OCI-LY1 (cell line): Measurements from ENCODE around the gene HPS5.

Source experiments
- H2AFZ ChIP-seq: fragments of 200-600 bp; sonication (generic), shearing (Covaris generic); 2 replicates; pipeline ENCODE4 v1.6.0; 2014; ENCODE audit warnings: antibody characterized with exemption, mild to moderate bottlenecking, low read length
- H3F3A ChIP-seq: fragments of 200-600 bp; sonication (generic), shearing (Covaris generic); 2 replicates; pipeline ENCODE4 v1.6.0; 2014; ENCODE audit warnings: mild to moderate bottlenecking, antibody characterized with exemption, low read length, moderate library complexity; ENCODE audit not compliant: insufficient read depth
- H3K27ac ChIP-seq: fragments of 200-600 bp; sonication (generic); 2 replicates; pipeline ENCODE4 v1.5.1; 2014; ENCODE audit warnings: low read length, mixed run types, mild to moderate bottlenecking, low read depth; ENCODE audit not compliant: poor library complexity, severe bottlenecking
- H3K27me3 ChIP-seq: fragments of 200-600 bp; sonication (generic); 2 replicates; pipeline ENCODE4 v1.6.0; 2014; ENCODE audit warnings: antibody characterized with exemption, mild to moderate bottlenecking, low read length, moderate library complexity; ENCODE audit not compliant: insufficient read depth
- H3K36me3 ChIP-seq: fragments of 200-600 bp; sonication (generic); 2 replicates; pipeline ENCODE4 v1.6.1; 2014; ENCODE audit warnings: mild to moderate bottlenecking, antibody characterized with exemption, low read length, moderate library complexity, mixed read lengths; ENCODE audit not compliant: insufficient read depth
- H3K4me1 ChIP-seq: fragments of 200-600 bp; sonication (generic); 2 replicates; pipeline ENCODE4 v1.5.1; 2014; ENCODE audit warnings: mild to moderate bottlenecking, low read length, moderate library complexity; ENCODE audit not compliant: insufficient read depth, severe bottlenecking
- H3K4me2 ChIP-seq: fragments of 200-600 bp; sonication (generic), shearing (Covaris generic); 2 replicates; pipeline ENCODE4 v1.6.1; 2014; ENCODE audit warnings: low read length
- H3K4me3 ChIP-seq: fragments of 200-600 bp; sonication (generic); 2 replicates; pipeline ENCODE4 v1.5.1; 2014; ENCODE audit warnings: low read length, low read depth, mild to moderate bottlenecking, mixed read lengths; ENCODE audit not compliant: poor library complexity, severe bottlenecking
- H3K79me2 ChIP-seq: fragments of 200-600 bp; shearing (Covaris generic); 2 replicates; pipeline ENCODE4 v1.6.1; 2016; ENCODE audit warnings: mixed run types, low read length, mixed read lengths; ENCODE audit not compliant: insufficient read depth
- H3K9ac ChIP-seq: fragments of 200-600 bp; sonication (generic), shearing (Covaris generic); 2 replicates; pipeline ENCODE4 v1.6.1; 2014; ENCODE audit warnings: mild to moderate bottlenecking, low read length, mixed read lengths
- H3K9me2 ChIP-seq: fragments of 200-600 bp; sonication (generic), shearing (Covaris generic); 2 replicates; pipeline ENCODE4 v1.6.1; 2014; ENCODE audit warnings: low read depth, mild to moderate bottlenecking, low read length, mixed read lengths
- H3K9me3 ChIP-seq: fragments of 200-600 bp; shearing (Covaris generic); 2 replicates; pipeline ENCODE4 v1.6.1; 2014; ENCODE audit warnings: low read length, mixed read lengths
- H4K20me1 ChIP-seq: fragments of 200-600 bp; sonication (generic), shearing (Covaris generic); 2 replicates; pipeline ENCODE4 v1.6.0; 2016; ENCODE audit warnings: mild to moderate bottlenecking, low read length; ENCODE audit not compliant: insufficient read depth
- EZH2 ChIP-seq: fragments of 200-600 bp; sonication (generic), shearing (Covaris generic); IDR thresholded peaks from 2 replicates; pipeline ENCODE4 v1.8.0; 2017; ENCODE audit warnings: borderline replicate concordance, mixed run types, mild to moderate bottlenecking, antibody characterized with exemption, low read length, moderate library complexity, mixed read lengths
- TF ChIP-seq, protein P1 (sequence below): fragments of 200-600 bp; sonication (generic), shearing (Covaris generic); IDR thresholded peaks from 2 replicates; pipeline ENCODE4 v1.5.1; 2017; ENCODE audit warnings: mild to moderate bottlenecking, antibody characterized with exemption, low read length, moderate library complexity, mixed read lengths

HPS5 gene

GRCh38 chr11:18319914-18320313 is 2.0 kb downstream of the HPS5 start:
- Histone ChIP-seq H3K79me2 (peaks cover 72% of the 10 kb centered on the region), H3K9me2 (no peaks in the 10 kb centered on the region), H3K4me2 (peak overlapping the region; percentile 97), H3K4me3 (peak overlapping the region; percentile 93), H2AFZ (no peak overlapping the region), H3K9ac (peak overlapping the region; percentile 97; the same call in 1 of the 2 replicates), H3K27me3 (no peaks in the 10 kb centered on the region), H3K9me3 (no peaks in the 10 kb centered on the region), H3K27ac (no peak overlapping the region), H4K20me1 (no peaks in the 10 kb centered on the region), H3F3A (no peaks in the 10 kb centered on the region), H3K4me1 (peaks cover 49% of the 10 kb centered on the region), H3K36me3 (peaks cover 15% of the 10 kb centered on the region)
- TF ChIP-seq, protein P1, sequence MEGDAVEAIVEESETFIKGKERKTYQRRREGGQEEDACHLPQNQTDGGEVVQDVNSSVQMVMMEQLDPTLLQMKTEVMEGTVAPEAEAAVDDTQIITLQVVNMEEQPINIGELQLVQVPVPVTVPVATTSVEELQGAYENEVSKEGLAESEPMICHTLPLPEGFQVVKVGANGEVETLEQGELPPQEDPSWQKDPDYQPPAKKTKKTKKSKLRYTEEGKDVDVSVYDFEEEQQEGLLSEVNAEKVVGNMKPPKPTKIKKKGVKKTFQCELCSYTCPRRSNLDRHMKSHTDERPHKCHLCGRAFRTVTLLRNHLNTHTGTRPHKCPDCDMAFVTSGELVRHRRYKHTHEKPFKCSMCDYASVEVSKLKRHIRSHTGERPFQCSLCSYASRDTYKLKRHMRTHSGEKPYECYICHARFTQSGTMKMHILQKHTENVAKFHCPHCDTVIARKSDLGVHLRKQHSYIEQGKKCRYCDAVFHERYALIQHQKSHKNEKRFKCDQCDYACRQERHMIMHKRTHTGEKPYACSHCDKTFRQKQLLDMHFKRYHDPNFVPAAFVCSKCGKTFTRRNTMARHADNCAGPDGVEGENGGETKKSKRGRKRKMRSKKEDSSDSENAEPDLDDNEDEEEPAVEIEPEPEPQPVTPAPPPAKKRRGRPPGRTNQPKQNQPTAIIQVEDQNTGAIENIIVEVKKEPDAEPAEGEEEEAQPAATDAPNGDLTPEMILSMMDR = no peak
- TF ChIP-seq EZH2 = no peak

DNA sequence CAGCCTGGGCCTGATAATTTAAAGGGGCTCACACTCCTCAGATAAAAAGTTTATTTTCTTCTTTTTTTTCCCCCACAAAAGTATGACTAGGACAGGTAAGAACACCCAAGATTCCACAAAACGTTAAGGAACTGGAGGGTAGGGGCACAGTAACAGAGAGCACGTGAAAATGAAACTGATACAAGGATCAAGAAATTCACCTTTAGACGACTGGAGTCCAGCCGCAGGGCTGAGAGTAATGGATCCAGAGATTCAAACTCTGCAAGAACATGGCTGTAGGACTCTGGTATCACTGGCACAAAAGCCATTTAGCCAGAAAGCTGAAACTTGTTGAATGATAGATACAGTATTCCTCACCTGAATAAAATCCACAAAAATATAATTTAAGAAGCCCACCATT is 4.4 kb downstream of the HPS5 start:
- Histone ChIP-seq H3K4me3 (no peak overlapping the region), H3K9me3 (no peaks in the 10 kb centered on the region), H3K4me1 (peaks cover 29% of the 10 kb centered on the region), H4K20me1 (no peaks in the 10 kb centered on the region), H3K27me3 (no peaks in the 10 kb centered on the region), H3K36me3 (peaks cover 14% of the 10 kb centered on the region), H3F3A (no peaks in the 10 kb centered on the region), H3K9ac (no peak overlapping the region), H3K27ac (no peak overlapping the region), H3K79me2 (peaks cover 50% of the 10 kb centered on the region), H3K9me2 (no peaks in the 10 kb centered on the region), H2AFZ (no peak overlapping the region), H3K4me2 (no peak overlapping the region)
- TF ChIP-seq, protein P1 = no peak
- no peak for TF ChIP-seq EZH2

DNA sequence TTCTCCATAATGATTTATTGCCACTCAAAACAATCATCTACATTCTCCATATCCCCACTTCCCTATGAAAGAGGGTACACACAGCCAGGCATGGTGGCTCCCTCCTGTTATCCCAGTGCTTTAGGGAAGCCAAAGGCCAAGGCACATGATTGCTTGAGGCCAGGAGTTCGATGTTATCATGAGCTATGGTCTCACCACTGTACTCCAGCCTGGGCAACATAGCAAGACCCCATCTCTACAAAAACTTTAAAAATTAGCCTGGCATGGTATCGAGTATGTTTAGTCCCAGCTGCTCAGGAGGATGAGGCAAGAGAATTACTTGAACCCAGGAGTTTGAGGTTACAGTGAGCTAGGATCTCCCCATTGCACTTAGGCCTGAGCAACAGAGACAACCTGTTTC is 6.0 kb downstream of the HPS5 start:
- H3K79me2 ChIP-seq = peaks cover 40% of the 10 kb centered on the region

More for the DNA sequence above, 6.0 kb downstream of the HPS5 start:
- H3K4me2 ChIP-seq = no peak overlapping the region
- H3K9me2 ChIP-seq = no peaks in the 10 kb centered on the region
- no peaks in the 10 kb centered on the region for H3F3A ChIP-seq
- no peaks in the 10 kb centered on the region for H3K9me3 ChIP-seq
- peaks cover 17% of the 10 kb centered on the region for H3K36me3 ChIP-seq
- no peaks in the 10 kb centered on the region for H4K20me1 ChIP-seq
- no peaks in the 10 kb centered on the region for H3K27me3 ChIP-seq
- no peak for TF ChIP-seq EZH2
- TF ChIP-seq, protein P1 = no peak
- H3K4me1 ChIP-seq = peaks cover 24% of the 10 kb centered on the region
- H3K4me3 ChIP-seq = no peak overlapping the region
- no peak overlapping the region for H3K9ac ChIP-seq
- H3K27ac ChIP-seq = no peak overlapping the region
- no peak overlapping the region for H2AFZ ChIP-seq
